SK-N-SH (cell line): ENCODE results near the gene ITPRID2. TPM values are rescaled to one million over a fixed set of nuclear protein-coding genes. Genes with fewer than 3 reads are reported as not detected.

Source experiments
- CTCF ChIA-PET: fragments of 300-600, 350-600 bp; formaldehyde crosslinking; extraction: SDS; loops from one replicate; lab custom pipeline; 2021; lab: Yijun Ruan, JAX
- POLR2A ChIA-PET: fragments of 350-600 bp; sonication (Branson Sonifier 250); formaldehyde crosslinking; extraction: SDS; loops from one replicate; lab custom pipeline; 2020; ENCODE audit warnings: antibody characterized with exemption, inconsistent platforms; lab: Yijun Ruan, JAX
- DNase-seq: peaks from one replicate; pipeline ENCODE4 v3.0.0; 2012
- H2AFZ ChIP-seq: fragments of 200-600 bp; sonication (generic); 2 replicates; pipeline ENCODE4 v1.8.1; 2016; ENCODE audit warnings: antibody characterized with exemption, mild to moderate bottlenecking, low read depth
- H3F3A ChIP-seq: fragments of 200-600 bp; sonication (generic); replicated peaks from 2 replicates; pipeline ENCODE3; 2016; ENCODE audit warnings: antibody characterized with exemption, mild to moderate bottlenecking; ENCODE audit not compliant: insufficient read depth
- H3K27ac ChIP-seq, 2 experiments: fragments of 200-500 bp in 1 of 2; fragments of 200-600 bp in 1 of 2; sonication (Bioruptor generic) in 1 of 2; sonication (generic), shearing (Covaris generic) in 1 of 2; 2 replicates each; pipeline versions ENCODE4 v1.5.1 to v1.6.1; 2014 to 2016; ENCODE audit warnings: low read depth in 2 of 2, inconsistent platforms in 1 of 2, low read length in 1 of 2, mild to moderate bottlenecking in 1 of 2, mixed read lengths in 1 of 2
- H3K27me3 ChIP-seq: fragments of 200-600 bp; sonication (generic), shearing (Covaris generic); 2 replicates; pipeline ENCODE4 v1.6.1; 2016; ENCODE audit warnings: mixed run types; ENCODE audit not compliant: insufficient read depth
- H3K36me3 ChIP-seq, 2 experiments: fragments of 200-500 bp in 1 of 2; fragments of 200-600 bp in 1 of 2; sonication (Bioruptor generic) in 1 of 2; sonication (generic) in 1 of 2; replicated peaks in 1 of 2; 2 replicates each; pipeline versions ENCODE3 to v1.5.1; 2014 to 2016; ENCODE audit warnings: low read length in 1 of 2, mild to moderate bottlenecking in 1 of 2; ENCODE audit not compliant: insufficient read depth in 2 of 2, control insufficient read depth in 1 of 2
- H3K4me1 ChIP-seq, 2 experiments: fragments of 200-500 bp in 1 of 2; fragments of 200-600 bp in 1 of 2; sonication (Bioruptor generic) in 1 of 2; sonication (generic), shearing (Covaris generic) in 1 of 2; 2 replicates each; pipeline versions ENCODE4 v1.5.1 to v1.6.1; 2014 to 2016; ENCODE audit warnings: low read depth in 1 of 2, low read length in 1 of 2, mixed run types in 1 of 2; ENCODE audit not compliant: insufficient read depth in 2 of 2, control insufficient read depth in 1 of 2
- H3K4me2 ChIP-seq: fragments of 200-600 bp; sonication (generic), shearing (Covaris generic); 2 replicates; pipeline ENCODE4 v1.6.1; 2017; ENCODE audit warnings: mixed run types
- H3K4me3 ChIP-seq, 2 experiments: fragments of 200-500 bp in 1 of 2; fragments of 200-600 bp in 1 of 2; sonication (Bioruptor generic) in 1 of 2; sonication (generic), shearing (Covaris generic) in 1 of 2; 2 replicates each; pipeline versions ENCODE4 v1.5.1 to v1.8.1; 2014 to 2016; ENCODE audit warnings: low read depth in 2 of 2, inconsistent platforms in 1 of 2, low read length in 1 of 2, mild to moderate bottlenecking in 1 of 2, mixed read lengths in 1 of 2, moderate library complexity in 1 of 2
- H3K79me2 ChIP-seq: fragments of 200-600 bp; sonication (generic); 2 replicates; pipeline ENCODE4 v1.8.1; 2017; ENCODE audit warnings: mild to moderate bottlenecking; ENCODE audit not compliant: insufficient read depth
- H3K9ac ChIP-seq: fragments of 200-600 bp; sonication (generic); 2 replicates; pipeline ENCODE4 v1.6.1; 2017; ENCODE audit warnings: mixed run types
- H3K9me2 ChIP-seq: fragments of 200-600 bp; sonication (generic); 2 replicates; pipeline ENCODE4 v1.6.1; 2017; ENCODE audit warnings: mixed run types
- H3K9me3 ChIP-seq: fragments of 200-600 bp; sonication (generic); 2 replicates; pipeline ENCODE4 v1.6.1; 2017; ENCODE audit warnings: mixed run types, mild to moderate bottlenecking, moderate library complexity
- H4K20me1 ChIP-seq: fragments of 200-600 bp; sonication (generic); 2 replicates; pipeline ENCODE4 v1.6.1; 2017; ENCODE audit warnings: mild to moderate bottlenecking, mixed run types; ENCODE audit not compliant: insufficient read depth
- EP300 ChIP-seq, 2 experiments: IDR thresholded peaks; 2 replicates each; pipeline versions ENCODE4 v1.4.0 to v1.6.1; 2012; ENCODE audit warnings: borderline replicate concordance in 1 of 2, low read depth in 1 of 2, low read length in 1 of 2
- EZH2phosphoT487 ChIP-seq: fragments of 200-600 bp; sonication (generic); IDR thresholded peaks from 2 replicates; pipeline ENCODE4 v1.6.1; 2017; ENCODE audit warnings: low read depth, mixed run types, mild to moderate bottlenecking, antibody characterized with exemption, moderate library complexity, borderline replicate concordance
- FOSL2 ChIP-seq: IDR thresholded peaks from 2 replicates; pipeline ENCODE4 v1.4.0; 2012; ENCODE audit warnings: low read depth, mild to moderate bottlenecking, moderate library complexity, borderline replicate concordance
- FOXJ3 ChIP-seq: sonication (generic); formaldehyde crosslinking; IDR thresholded peaks from 2 replicates; pipeline ENCODE4 v1.5.1; 2020; ENCODE audit warnings: mild to moderate bottlenecking, missing genetic modification reagents
- FOXM1 ChIP-seq: IDR thresholded peaks from 2 replicates; pipeline ENCODE4 v1.4.0; 2012; ENCODE audit warnings: low read depth, mild to moderate bottlenecking
- GABPA ChIP-seq: IDR thresholded peaks from 2 replicates; pipeline ENCODE4 v1.4.0; 2012; ENCODE audit warnings: low read depth, mild to moderate bottlenecking
- GATA2 ChIP-seq: sonication (generic); formaldehyde crosslinking; IDR thresholded peaks from 2 replicates; pipeline ENCODE4 v1.5.0; 2020; ENCODE audit warnings: mild to moderate bottlenecking, missing genetic modification reagents
- MEF2A ChIP-seq: IDR thresholded peaks from 2 replicates; pipeline ENCODE4 v1.4.0; 2012; ENCODE audit warnings: low read depth, borderline replicate concordance
- MXI1 ChIP-seq: IDR thresholded peaks from 2 replicates; pipeline ENCODE4 v1.6.1; 2012; ENCODE audit warnings: mild to moderate bottlenecking, low read depth, low read length, improper control_type of control experiment
- NRF1 ChIP-seq: IDR thresholded peaks from 2 replicates; pipeline ENCODE4 v1.6.1; 2012; ENCODE audit warnings: low read depth, mild to moderate bottlenecking, low read length
- POLR2AphosphoS5 ChIP-seq: IDR thresholded peaks from 2 replicates; pipeline ENCODE4 v1.6.1; 2012; ENCODE audit warnings: low read depth, low read length
- RFX5 ChIP-seq: IDR thresholded peaks from 2 replicates; pipeline ENCODE4 v1.6.1; 2012; ENCODE audit warnings: mild to moderate bottlenecking, improper control_type of control experiment, low read length
- SIN3A ChIP-seq: IDR thresholded peaks from 2 replicates; pipeline ENCODE4 v1.6.1; 2012; ENCODE audit warnings: low read depth, mild to moderate bottlenecking, low read length, moderate library complexity, borderline replicate concordance
- TAF1 ChIP-seq: IDR thresholded peaks from 2 replicates; pipeline ENCODE4 v1.6.1; 2012; ENCODE audit warnings: low read depth, mild to moderate bottlenecking, low read length, moderate library complexity, borderline replicate concordance
- TEAD4 ChIP-seq: IDR thresholded peaks from 2 replicates; pipeline ENCODE4 v1.4.0; 2012; ENCODE audit warnings: mild to moderate bottlenecking, borderline replicate concordance; ENCODE audit not compliant: insufficient read depth
- WGBS: methylation state at CpG from one replicate; pipeline ENCODE4 v1.1.6; 2017; ENCODE audit warnings: low lambda C conversion rate; 5-methylcytosine and 5-hydroxymethylcytosine counted together
- polyA plus RNA-seq, 3 experiments: library from polyadenylated mRNA; depleted of rRNA; stranded (reverse); fragments of >200 nt; gene quantifications; 2 replicates each; pipeline ENCODE4 v1.2.3, GENCODE V29; 2012
- TF ChIP-seq, protein P1 (sequence below): IDR thresholded peaks from 2 replicates; pipeline ENCODE4; 2012
- TF ChIP-seq, protein P2 (sequence below): fragments of 200-600 bp; sonication (generic); IDR thresholded peaks from 2 replicates; pipeline ENCODE4 v1.6.1; 2017; ENCODE audit warnings: antibody characterized with exemption, mild to moderate bottlenecking, moderate library complexity
- TF ChIP-seq, protein P3 (sequence below): IDR thresholded peaks from 2 replicates; pipeline ENCODE4 v1.4.0; 2012; ENCODE audit warnings: low read depth, borderline replicate concordance
- TF ChIP-seq, protein P4 (sequence below): fragments of 150-350 bp; IDR thresholded peaks from 2 replicates; pipeline ENCODE4 v1.6.1; 2017; ENCODE audit warnings: antibody characterized with exemption, low read length, low read depth, borderline replicate concordance
- TF ChIP-seq, protein P5 (sequence below): IDR thresholded peaks from 2 replicates; pipeline ENCODE4 v1.4.0; 2012; ENCODE audit warnings: low read depth

The ITPRID2 gene
- polyA plus RNA-seq, 1 of the 3 experiments (the other 2 are of a cell fraction) = 41.9 TPM

DNA sequence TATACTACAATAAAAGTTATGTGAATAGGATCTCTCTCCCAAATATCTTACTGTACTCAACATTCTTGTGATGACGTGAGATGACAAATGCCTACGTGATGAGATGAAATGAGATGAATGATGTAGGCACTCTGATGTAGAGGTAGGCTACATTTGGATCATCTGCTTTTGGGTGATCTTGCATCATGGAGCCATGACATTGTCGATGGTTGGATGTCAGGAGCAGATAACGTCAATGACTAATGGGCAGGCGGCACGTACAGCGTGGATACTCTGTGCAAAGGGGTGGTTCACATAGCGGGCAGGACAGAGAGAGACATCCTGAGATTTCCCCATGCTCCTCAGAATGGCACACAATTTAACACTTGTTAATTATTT is 53.4 kb downstream of the ITPRID2 start (continued):
- no peak for TF ChIP-seq EZH2phosphoT487
- no peak for TF ChIP-seq POLR2AphosphoS5

DNA sequence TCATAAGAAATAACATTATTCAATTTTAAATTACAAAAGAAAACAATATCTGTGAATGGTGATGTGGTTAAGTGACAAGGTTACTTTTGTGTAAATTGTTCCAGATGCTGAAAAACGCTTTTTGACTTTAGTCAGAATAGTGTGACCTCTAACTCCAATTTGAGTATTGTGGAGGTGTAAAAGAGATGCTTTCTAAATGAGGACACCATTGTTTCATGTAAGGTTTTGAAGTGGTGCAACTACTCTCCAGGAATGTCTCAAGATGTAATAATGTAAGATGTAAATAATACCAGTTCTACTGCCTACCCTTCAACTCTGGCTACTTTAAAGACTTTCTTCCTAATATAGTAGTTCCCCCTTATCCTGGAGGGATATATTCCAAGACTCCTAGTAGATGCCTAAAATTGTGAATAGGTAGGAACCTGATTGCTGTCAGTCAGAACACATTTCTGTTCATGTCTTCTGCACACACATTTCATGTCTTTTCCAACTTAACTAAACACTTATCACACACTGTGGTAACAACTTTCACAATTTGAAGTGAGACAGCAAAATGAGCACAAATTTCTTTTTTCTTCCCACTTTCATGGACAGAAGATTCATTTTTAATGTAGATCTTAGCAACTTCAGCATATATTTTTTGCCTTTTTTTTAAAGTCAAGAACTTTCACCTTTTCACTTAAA is 55.1 kb downstream of the ITPRID2 start:
- H3F3A ChIP-seq = peaks cover 2% of the 10 kb centered on the region
- no peaks in the 10 kb centered on the region for H3K9me2 ChIP-seq
- no peaks in the 10 kb centered on the region for H3K36me3 ChIP-seq
- H3K9ac ChIP-seq = no peak overlapping the region
- DNase-seq = no peak
- no peaks in the 10 kb centered on the region for H3K27me3 ChIP-seq
- H2AFZ ChIP-seq = no peak overlapping the region
- H3K9me3 ChIP-seq = no peaks in the 10 kb centered on the region
- no peaks in the 10 kb centered on the region for H3K79me2 ChIP-seq
- TF ChIP-seq FOXM1 (no peak), GATA2 (CRISPR knock-in tag) (no peak), FOSL2 (no peak), EP300 (IDR thresholded peaks at IDR 0.05; ENCODE audit: borderline replicate concordance in 1 of 2, low read depth in 1 of 2, low read length in 1 of 2) (no peak), MXI1 (no peak), EZH2phosphoT487 (no peak), SIN3A (no peak), POLR2AphosphoS5 (no peak), GABPA (no peak), TEAD4 (no peak), MEF2A (no peak), RFX5 (no peak), TAF1 (no peak), NRF1 (no peak), FOXJ3 (CRISPR knock-in tag) (no peak)
- TF ChIP-seq, protein P1, sequence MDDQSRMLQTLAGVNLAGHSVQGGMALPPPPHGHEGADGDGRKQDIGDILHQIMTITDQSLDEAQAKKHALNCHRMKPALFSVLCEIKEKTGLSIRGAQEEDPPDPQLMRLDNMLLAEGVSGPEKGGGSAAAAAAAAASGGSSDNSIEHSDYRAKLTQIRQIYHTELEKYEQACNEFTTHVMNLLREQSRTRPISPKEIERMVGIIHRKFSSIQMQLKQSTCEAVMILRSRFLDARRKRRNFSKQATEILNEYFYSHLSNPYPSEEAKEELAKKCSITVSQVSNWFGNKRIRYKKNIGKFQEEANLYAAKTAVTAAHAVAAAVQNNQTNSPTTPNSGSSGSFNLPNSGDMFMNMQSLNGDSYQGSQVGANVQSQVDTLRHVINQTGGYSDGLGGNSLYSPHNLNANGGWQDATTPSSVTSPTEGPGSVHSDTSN = no peak
- TF ChIP-seq, protein P2, sequence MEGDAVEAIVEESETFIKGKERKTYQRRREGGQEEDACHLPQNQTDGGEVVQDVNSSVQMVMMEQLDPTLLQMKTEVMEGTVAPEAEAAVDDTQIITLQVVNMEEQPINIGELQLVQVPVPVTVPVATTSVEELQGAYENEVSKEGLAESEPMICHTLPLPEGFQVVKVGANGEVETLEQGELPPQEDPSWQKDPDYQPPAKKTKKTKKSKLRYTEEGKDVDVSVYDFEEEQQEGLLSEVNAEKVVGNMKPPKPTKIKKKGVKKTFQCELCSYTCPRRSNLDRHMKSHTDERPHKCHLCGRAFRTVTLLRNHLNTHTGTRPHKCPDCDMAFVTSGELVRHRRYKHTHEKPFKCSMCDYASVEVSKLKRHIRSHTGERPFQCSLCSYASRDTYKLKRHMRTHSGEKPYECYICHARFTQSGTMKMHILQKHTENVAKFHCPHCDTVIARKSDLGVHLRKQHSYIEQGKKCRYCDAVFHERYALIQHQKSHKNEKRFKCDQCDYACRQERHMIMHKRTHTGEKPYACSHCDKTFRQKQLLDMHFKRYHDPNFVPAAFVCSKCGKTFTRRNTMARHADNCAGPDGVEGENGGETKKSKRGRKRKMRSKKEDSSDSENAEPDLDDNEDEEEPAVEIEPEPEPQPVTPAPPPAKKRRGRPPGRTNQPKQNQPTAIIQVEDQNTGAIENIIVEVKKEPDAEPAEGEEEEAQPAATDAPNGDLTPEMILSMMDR = no peak
- TF ChIP-seq, protein P3, sequence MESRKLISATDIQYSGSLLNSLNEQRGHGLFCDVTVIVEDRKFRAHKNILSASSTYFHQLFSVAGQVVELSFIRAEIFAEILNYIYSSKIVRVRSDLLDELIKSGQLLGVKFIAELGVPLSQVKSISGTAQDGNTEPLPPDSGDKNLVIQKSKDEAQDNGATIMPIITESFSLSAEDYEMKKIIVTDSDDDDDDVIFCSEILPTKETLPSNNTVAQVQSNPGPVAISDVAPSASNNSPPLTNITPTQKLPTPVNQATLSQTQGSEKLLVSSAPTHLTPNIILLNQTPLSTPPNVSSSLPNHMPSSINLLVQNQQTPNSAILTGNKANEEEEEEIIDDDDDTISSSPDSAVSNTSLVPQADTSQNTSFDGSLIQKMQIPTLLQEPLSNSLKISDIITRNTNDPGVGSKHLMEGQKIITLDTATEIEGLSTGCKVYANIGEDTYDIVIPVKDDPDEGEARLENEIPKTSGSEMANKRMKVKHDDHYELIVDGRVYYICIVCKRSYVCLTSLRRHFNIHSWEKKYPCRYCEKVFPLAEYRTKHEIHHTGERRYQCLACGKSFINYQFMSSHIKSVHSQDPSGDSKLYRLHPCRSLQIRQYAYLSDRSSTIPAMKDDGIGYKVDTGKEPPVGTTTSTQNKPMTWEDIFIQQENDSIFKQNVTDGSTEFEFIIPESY = no peak
- TF ChIP-seq, protein P4, sequence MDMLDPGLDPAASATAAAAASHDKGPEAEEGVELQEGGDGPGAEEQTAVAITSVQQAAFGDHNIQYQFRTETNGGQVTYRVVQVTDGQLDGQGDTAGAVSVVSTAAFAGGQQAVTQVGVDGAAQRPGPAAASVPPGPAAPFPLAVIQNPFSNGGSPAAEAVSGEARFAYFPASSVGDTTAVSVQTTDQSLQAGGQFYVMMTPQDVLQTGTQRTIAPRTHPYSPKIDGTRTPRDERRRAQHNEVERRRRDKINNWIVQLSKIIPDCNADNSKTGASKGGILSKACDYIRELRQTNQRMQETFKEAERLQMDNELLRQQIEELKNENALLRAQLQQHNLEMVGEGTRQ = no peak
- TF ChIP-seq, protein P5, sequence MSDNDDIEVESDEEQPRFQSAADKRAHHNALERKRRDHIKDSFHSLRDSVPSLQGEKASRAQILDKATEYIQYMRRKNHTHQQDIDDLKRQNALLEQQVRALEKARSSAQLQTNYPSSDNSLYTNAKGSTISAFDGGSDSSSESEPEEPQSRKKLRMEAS = no peak
- TF ChIP-seq, all 33 proteins: peak for 0
- H3K4me3 ChIP-seq = no peak overlapping the region
- no peak overlapping the region for H3K4me2 ChIP-seq
- CTCF ChIA-PET = no interaction called here
- no peaks in the 10 kb centered on the region for H3K4me1 ChIP-seq
- WGBS = 84% methylated on average over 1 of the region's 1 CpG
- H3K27ac ChIP-seq = no peak overlapping the region
- POLR2A ChIA-PET = no interaction called here
- no peaks in the 10 kb centered on the region for H4K20me1 ChIP-seq
